Daoy (cell line): ENCODE data around the gene LBR. TPM values are rescaled to one million over a fixed set of nuclear protein-coding genes. Genes with fewer than 3 reads are reported as not detected.

Experiments
- DNase-seq: peaks from one replicate; pipeline ENCODE4 v3.0.0-alpha.2; 2015; ENCODE audit warnings: low read depth
- total RNA-seq: library from RNA; depleted of rRNA; stranded (reverse); fragments of >200 nt; shearing (Covaris generic); gene quantifications from 2 replicates; pipeline ENCODE4 v1.2.3, GENCODE V29; 2014; rRNA removed

LBR gene
- total RNA-seq, 1 experiment from 2014 or later = 86.9 TPM

DNA sequence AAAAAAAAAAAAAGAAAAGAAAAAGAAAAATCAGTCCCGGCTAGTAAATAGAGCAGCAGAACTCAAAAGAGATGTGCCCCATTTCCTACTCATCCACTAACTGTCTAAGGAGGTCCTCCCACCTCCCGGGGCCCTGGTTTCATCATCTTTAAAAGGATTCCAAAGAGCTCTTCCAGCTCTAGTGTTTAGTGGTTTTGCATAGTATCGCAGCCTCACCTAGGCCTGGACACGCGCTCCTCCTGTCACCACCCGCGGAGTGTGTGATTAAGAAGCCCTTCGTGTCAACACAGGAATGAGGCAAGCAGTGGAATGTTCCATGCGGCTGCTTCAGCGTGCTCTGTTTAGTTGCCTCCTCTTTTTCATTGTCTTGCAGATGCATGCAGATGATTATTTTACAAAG, 49.0 kb downstream of the LBR start:
- peak; percentile 77 for DNase-seq

DNA sequence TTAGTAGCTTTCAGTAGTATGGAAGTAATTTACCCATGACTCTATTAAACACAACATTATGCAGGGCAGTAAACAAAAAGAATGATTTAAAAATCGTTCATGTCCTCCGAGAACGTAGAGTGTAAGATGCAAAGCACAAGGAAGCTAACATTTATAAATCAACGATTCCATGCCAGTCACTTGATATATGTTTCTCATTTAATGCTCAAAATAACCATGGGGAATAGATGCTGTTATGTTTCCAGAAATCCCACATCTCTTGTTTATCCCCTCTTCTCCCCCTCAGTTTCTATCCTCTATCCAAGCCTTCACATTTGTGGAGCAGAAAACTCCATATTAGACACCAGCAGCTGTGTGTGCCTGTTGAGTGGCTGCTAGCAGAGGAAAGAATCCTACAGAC, 52.8 kb downstream of the LBR start:
- DNase-seq = no peak

DNA sequence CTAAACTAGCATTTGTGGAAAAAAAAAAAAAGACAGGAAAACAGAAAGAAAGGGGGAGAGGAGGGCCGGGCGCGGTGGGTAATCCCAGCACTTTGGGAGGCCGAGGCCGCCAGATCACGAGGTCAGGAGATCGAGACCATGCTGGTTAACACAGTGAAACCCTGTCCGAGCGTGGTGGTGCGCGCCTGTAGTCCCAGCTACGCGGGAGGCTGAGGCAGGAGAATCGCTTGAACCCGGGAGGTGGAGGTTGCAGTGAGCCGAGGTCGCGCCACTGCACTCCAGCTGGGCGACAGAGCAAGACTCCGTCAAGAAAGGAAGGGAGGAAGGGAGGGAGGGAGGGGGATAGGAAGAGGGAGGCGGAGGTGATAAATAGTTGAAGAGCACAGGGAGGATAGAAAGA, 54.7 kb downstream of the LBR start:
- no peak for DNase-seq

DNA sequence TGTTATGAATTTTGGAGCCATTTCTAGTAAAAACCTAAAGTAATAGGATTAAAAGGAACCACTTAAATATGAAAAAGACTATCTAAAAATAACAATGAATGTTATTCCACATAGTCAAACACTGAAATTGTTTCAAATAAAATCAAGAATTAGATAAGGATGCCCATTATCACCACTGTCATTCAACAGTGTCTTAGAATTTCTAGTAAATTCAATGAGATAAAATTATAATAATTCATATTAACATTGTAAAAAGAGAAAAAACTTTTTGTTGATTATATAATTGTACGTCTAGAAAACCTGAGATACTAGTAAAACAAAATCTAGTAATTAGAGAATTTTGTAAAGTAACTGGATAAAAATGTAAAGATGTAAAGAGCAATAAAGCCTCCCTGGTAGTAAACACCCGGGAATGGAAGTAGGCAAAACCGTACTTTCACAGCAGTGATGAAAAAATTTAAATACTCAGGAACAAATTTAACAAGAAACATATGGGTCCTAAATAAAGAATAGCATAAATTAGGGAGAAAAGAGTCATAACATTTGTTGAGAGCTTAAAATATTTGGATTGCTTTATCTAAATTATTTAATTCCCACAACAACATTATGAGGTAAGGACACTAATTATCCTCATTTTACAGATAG, 56.4 kb downstream of the LBR start:
- no peak for DNase-seq

DNA sequence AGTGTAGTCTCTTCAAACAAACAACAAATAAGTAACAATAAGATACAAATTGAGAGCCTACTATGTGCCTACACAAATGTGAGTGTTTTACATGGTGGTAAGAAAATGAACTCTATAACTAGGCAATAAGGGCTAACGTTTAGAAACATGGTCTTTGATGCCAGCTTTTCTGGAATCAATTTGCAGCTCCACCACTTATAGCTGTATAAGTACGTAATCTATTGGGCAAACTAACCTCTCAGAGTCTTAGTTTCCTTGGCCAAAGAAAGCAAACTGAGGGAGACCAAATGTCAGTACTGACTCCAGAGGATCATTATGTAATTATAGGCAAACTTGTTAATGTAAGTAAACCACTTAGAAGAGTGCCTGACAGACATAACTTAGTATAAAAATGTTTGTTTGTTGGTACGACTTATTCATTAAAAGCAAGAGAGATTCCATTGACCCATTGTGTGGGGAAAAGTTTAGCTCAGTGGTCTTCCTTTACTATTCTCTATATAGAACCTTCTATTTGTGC, 59.7 kb downstream of the LBR start:
- DNase-seq = no peak

DNA sequence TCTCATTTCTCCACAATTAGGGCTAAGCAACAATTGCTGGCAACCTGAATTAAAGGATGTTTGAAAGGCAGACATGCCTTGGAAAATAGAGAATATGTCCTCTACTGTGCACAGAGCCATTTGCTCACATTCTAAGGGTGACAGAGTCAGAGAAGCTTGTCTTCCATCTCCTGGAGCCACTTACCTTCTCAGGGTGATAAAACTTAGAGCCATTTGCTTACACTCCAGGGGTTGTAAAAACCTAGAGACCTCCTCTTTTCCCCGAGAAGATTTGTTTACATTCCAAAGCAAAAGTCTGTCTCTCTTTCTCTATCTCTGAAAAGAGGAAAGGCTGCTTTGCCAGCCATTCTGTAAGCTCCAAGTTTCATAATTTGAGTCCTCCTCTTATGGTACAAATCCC, 61.3 kb downstream of the LBR start:
- DNase-seq = no peak

DNA sequence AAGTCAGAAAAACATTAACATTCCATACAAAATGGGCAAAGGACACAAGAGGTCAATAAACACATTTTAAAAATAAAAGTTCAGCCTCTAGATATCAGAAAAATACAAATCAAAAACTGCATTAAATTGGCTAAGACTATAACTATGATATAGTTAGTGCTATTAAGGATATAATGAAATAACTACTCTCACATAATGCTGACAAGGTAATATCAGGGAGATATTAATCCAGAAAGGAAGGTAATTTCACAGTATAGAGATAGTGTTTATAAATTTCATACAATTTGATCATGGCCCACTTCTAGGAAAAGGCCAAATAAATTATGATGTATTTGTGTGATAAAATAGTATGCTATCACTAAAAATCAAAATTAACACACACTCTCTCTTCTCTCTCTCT, 61.8 kb downstream of the LBR start:
- no peak for DNase-seq

DNA sequence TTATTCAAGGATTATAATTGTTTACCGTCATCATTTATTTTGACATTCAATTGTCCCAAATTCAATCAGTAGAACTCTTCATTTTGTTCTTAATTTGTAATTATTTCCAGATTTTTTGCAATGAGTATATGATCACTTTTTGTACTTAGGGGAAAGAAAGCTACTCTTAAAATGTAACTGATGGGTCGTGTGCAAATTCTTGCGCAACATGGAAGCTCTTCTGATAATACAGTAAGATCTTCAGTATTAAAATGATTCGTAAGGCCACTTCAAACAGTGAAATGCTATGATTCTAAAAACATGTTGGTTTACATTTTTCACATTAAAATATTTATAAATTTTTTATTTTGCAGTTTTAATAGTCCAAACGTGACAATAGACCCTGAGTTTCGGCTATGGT, 63.4 kb downstream of the LBR start:
- no peak for DNase-seq

DNA sequence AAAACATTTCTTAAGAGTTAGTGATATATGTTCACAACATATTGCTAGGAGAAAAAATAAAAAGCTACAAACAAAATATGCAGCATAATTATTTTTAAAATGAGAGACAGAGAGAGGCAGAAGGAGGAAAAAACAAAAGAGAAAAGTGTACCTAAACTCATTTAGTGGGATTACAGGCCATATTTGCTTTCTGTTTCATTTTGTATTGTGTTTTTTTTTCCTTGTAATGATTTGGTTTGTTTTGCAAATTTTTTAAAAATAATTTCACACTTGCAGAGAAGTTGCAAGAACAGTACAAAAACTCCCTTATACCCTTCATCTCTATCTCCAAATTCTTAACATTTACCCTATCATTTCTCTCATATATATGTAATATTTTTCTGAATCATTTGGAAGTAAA, 65.0 kb downstream of the LBR start:
- no peak for DNase-seq

DNA sequence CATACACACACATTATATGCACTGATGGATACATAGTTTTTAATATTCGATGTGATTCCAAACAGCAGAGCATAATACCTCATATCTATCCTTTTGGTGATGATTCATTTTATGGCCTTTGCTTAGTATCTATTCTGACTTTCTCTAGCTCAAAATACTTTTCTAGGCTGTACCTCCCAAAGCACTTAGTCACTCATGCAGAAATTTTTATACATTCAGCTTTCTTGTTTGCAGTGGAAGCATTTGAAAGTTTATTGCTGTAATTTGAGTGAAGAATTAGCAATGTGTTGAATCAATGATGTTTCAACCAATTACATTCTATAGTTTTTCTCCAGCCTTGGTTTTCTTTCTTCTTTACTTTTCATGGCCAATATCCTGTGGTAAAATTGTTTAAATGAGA, 66.7 kb downstream of the LBR start:
- no peak for DNase-seq

DNA sequence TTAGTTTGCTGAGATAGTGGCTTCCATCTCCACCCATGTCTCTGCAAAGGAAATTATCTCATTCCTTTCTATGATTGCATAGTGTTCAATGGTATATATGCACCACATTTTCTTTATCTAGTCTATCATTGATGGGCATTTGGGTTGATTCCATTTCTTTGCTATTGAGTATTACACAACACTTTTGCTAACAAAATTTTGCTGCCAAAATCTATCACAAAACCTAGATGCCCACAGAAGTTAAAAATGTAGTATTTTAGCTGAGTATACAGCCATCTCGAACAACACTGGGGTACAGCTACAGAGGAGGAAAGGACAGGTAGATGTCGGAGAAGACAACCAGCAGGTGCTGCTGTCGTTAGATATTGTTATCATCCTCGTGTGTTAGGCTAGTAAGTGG, 67.7 kb downstream of the LBR start:
- no peak for DNase-seq

DNA sequence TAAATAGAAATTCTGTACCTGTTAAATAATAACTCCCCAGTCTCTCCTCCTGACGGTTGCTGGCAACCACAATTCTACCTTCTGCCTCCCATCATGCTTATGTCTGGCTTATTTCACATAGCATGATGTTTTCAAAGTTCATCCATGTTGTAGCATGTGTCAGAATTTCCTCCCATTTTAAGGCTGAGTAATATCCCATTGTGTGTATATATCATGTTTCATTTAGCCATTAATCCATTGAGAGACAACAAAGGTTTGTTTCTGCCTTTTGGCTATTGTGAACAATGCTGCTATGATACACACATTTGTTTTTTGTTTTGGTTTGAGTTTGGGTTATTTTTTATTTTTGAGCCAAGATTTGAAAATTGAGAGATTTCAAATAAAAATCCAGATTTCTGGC, 72.0 kb downstream of the LBR start:
- no peak for DNase-seq

DNA sequence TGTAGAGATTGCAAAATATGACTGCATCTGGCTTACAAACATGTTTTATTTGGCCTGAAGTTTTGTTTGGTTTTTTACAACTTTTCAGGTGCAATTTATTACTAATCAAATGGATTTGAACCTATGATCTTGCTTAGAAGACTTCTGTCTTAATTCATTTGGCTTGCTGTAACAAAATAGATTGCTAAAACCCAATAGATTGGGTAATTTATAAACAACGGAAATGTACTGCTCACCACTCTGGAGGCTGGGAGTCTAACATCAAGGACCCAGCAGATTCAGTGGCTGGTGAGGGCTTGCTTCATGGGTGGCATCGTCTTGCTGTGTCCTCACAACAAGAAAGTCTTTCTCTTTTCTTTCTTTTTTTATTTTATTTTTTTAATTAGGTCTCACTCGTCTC, 72.9 kb downstream of the LBR start:
- no peak for DNase-seq

Other genes with a start within 250 kb of the LBR start
- gene ENAH, start 225.1 kb upstream of the LBR start, total RNA-seq = 108 and 149 TPM in 2 replicates